H1 (cell line): ENCODE measurements around the gene NSD2. TPM values are rescaled to one million over a fixed set of nuclear protein-coding genes. Genes with fewer than 3 reads are reported as not detected.

Experiments
- CTCF ChIA-PET: fragments of 300-600 bp; sonication (Branson Sonifier 250); formaldehyde crosslinking; loops from one replicate; lab custom pipeline; 2021; ENCODE audit not compliant: partially characterized antibody; lab: Charles Lee
- POLR2A ChIA-PET: fragments of 300-600 bp; sonication (Branson Sonifier 250); formaldehyde crosslinking; loops from one replicate; lab custom pipeline; 2021; ENCODE audit warnings: inconsistent platforms; ENCODE audit not compliant: partially characterized antibody; lab: Charles Lee
- DNase-seq, 2 experiments: peaks; one replicate each; pipeline versions ENCODE4 v3.0.0 to v3.0.0-alpha.2; 2010 to 2022; ENCODE audit warnings: low spot score in 2 of 2, low read depth in 1 of 2, mixed read lengths in 1 of 2
- FAIRE-seq: peaks from 2 replicates; lab custom pipeline; 2011; peaks lifted over from hg19 to GRCh38; lab: Jason Lieb, UNC
- H2AFZ ChIP-seq: 2 replicates; pipeline ENCODE4 v1.8.1; 2012; ENCODE audit warnings: low read length, inconsistent platforms
- H2AK5ac ChIP-seq: 2 replicates; pipeline ENCODE4 v1.6.1; 2013; ENCODE audit warnings: low read depth, low read length
- H2BK120ac ChIP-seq: replicated peaks from 2 replicates; pipeline ENCODE3; 2013; ENCODE audit warnings: low read depth, low read length, inconsistent platforms
- H2BK12ac ChIP-seq: 2 replicates; pipeline ENCODE4 v1.6.1; 2013; ENCODE audit warnings: low read depth, low read length
- H2BK15ac ChIP-seq: 2 replicates; pipeline ENCODE4 v1.6.1; 2013; ENCODE audit warnings: low read length
- H2BK20ac ChIP-seq: 2 replicates; pipeline ENCODE4 v1.6.1; 2013; ENCODE audit warnings: low read length
- H2BK5ac ChIP-seq: 2 replicates; pipeline ENCODE4 v1.6.1; 2013; ENCODE audit warnings: low read depth, low read length
- H3K14ac ChIP-seq: 2 replicates; pipeline ENCODE4 v1.6.1; 2013; ENCODE audit warnings: inconsistent platforms; ENCODE audit not compliant: insufficient read length
- H3K18ac ChIP-seq: 2 replicates; pipeline ENCODE4 v1.6.1; 2013; ENCODE audit warnings: low read length; ENCODE audit errors: extremely low read depth
- H3K23ac ChIP-seq: 2 replicates; pipeline ENCODE4 v1.6.1; 2013; ENCODE audit warnings: inconsistent platforms; ENCODE audit not compliant: insufficient read length
- H3K23me2 ChIP-seq: 2 replicates; pipeline ENCODE4 v1.6.1; 2013; ENCODE audit warnings: low read depth, low read length
- H3K27ac ChIP-seq: 2 replicates; pipeline ENCODE4 v1.6.1; 2011; ENCODE audit warnings: low read depth, low read length, inconsistent platforms
- H3K27me3 ChIP-seq, 4 experiments: replicated peaks in 1 of 4; 1 replicate in 1 of 4; 2 replicates in 3 of 4; pipeline versions ENCODE4 v1.6.1 to v1.8.1; 2011 to 2013; ENCODE audit warnings: low read length in 3 of 4, mild to moderate bottlenecking in 3 of 4, inconsistent platforms in 2 of 4, mixed read lengths in 2 of 4, moderate library complexity in 1 of 4; ENCODE audit not compliant: control insufficient read depth in 3 of 4, insufficient read depth in 3 of 4; ENCODE audit errors: extremely low read depth in 1 of 4
- H3K36me3 ChIP-seq, 4 experiments: 2 replicates each; pipeline versions ENCODE4 v1.6.1 to v1.8.1; 2011 to 2013; ENCODE audit warnings: mild to moderate bottlenecking in 4 of 4, low read length in 3 of 4, moderate library complexity in 2 of 4, control low read depth in 1 of 4, inconsistent platforms in 1 of 4; ENCODE audit not compliant: insufficient read depth in 4 of 4, control insufficient read depth in 2 of 4
- H3K4ac ChIP-seq: replicated peaks from 2 replicates; pipeline ENCODE3; 2013; ENCODE audit warnings: low read length, low read depth, mixed read lengths, inconsistent platforms; ENCODE audit not compliant: insufficient read length
- H3K4me1 ChIP-seq, 4 experiments: replicated peaks in 1 of 4; 1 replicate in 1 of 4; 2 replicates in 3 of 4; pipeline versions ENCODE4 v1.6.1 to v1.8.1; 2011 to 2013; ENCODE audit warnings: low read length in 3 of 4, inconsistent platforms in 2 of 4, mixed read lengths in 1 of 4; ENCODE audit not compliant: insufficient read depth in 4 of 4, control insufficient read depth in 3 of 4
- H3K4me2 ChIP-seq, 2 experiments: 2 replicates each; pipeline versions ENCODE4 v1.6.1 to v1.8.1; 2011 to 2013; ENCODE audit warnings: low read depth in 2 of 2, low read length in 2 of 2, control low read depth in 1 of 2, inconsistent platforms in 1 of 2, mild to moderate bottlenecking in 1 of 2; ENCODE audit not compliant: insufficient read depth in 1 of 2
- H3K4me3 ChIP-seq, 4 experiments: fragments of 200-600, 300-600 bp in 1 of 4; sonication (generic), shearing (Covaris generic), sonication (Bioruptor Twin) in 1 of 4; 2 replicates each; pipeline versions ENCODE4 v1.5.1 to v1.8.1; 2011 to 2016; ENCODE audit warnings: low read length in 4 of 4, low read depth in 3 of 4, control low read depth in 2 of 4, inconsistent platforms in 2 of 4, mild to moderate bottlenecking in 2 of 4, mixed read lengths in 1 of 4, moderate library complexity in 1 of 4; ENCODE audit not compliant: insufficient read depth in 2 of 4; ENCODE audit errors: extremely low read depth in 1 of 4
- H3K56ac ChIP-seq: replicated peaks from 2 replicates; pipeline ENCODE3; 2013; ENCODE audit warnings: low read depth, mild to moderate bottlenecking, mixed read lengths, low read length, inconsistent platforms; ENCODE audit not compliant: insufficient read length
- H3K79me1 ChIP-seq: 2 replicates; pipeline ENCODE4 v1.6.1; 2013; ENCODE audit warnings: low read depth, low read length, control low read depth
- H3K79me2 ChIP-seq, 2 experiments: 2 replicates each; pipeline versions ENCODE4 v1.6.1 to v1.8.1; 2012 to 2013; ENCODE audit warnings: low read length in 2 of 2, mild to moderate bottlenecking in 2 of 2, inconsistent platforms in 1 of 2; ENCODE audit not compliant: insufficient read depth in 2 of 2, control insufficient read depth in 1 of 2
- H3K9ac ChIP-seq, 4 experiments: replicated peaks in 1 of 4; 1 replicate in 1 of 4; 2 replicates in 3 of 4; pipeline versions ENCODE4 v1.6.1 to v1.8.1; 2011 to 2013; ENCODE audit warnings: low read depth in 3 of 4, low read length in 3 of 4, control low read depth in 2 of 4, mild to moderate bottlenecking in 2 of 4, moderate library complexity in 2 of 4, inconsistent platforms in 1 of 4; ENCODE audit errors: extremely low read depth in 1 of 4
- H3K9me3 ChIP-seq, 2 experiments: 2 replicates each; pipeline versions ENCODE4 v1.6.1 to v1.8.1; 2012 to 2013; ENCODE audit warnings: mild to moderate bottlenecking in 2 of 2, moderate library complexity in 2 of 2, control low read depth in 1 of 2, inconsistent platforms in 1 of 2, low read depth in 1 of 2, low read length in 1 of 2, mixed read lengths in 1 of 2; ENCODE audit not compliant: insufficient read depth in 2 of 2
- H4K20me1 ChIP-seq, 2 experiments: replicated peaks in 1 of 2; 2 replicates each; pipeline versions ENCODE3 to v1.8.1; 2011 to 2013; ENCODE audit warnings: inconsistent platforms in 2 of 2, low read length in 2 of 2, mild to moderate bottlenecking in 1 of 2; ENCODE audit not compliant: insufficient read depth in 2 of 2, control insufficient read depth in 1 of 2
- H4K5ac ChIP-seq: 2 replicates; pipeline ENCODE4 v1.6.1; 2013; ENCODE audit warnings: low read length, low read depth, mixed read lengths, inconsistent platforms; ENCODE audit not compliant: insufficient read length
- H4K8ac ChIP-seq: 2 replicates; pipeline ENCODE4 v1.8.0; 2013; ENCODE audit warnings: mild to moderate bottlenecking, moderate library complexity, low read length, inconsistent platforms; ENCODE audit not compliant: insufficient read depth; ENCODE audit errors: extremely low read depth
- H4K91ac ChIP-seq: replicated peaks from 2 replicates; pipeline ENCODE3; 2013; ENCODE audit warnings: low read length, mixed read lengths, inconsistent platforms; ENCODE audit not compliant: insufficient read length
- BCL11A ChIP-seq, 2 experiments: IDR thresholded peaks; one replicate each; pipeline ENCODE4 v1.6.1; 2011; ENCODE audit warnings: low read depth in 2 of 2, low read length in 2 of 2, mild to moderate bottlenecking in 2 of 2
- CBX5 ChIP-seq: fragments of 300-800, 300-1000 bp; sonication (generic); IDR thresholded peaks from 2 replicates; pipeline ENCODE4 v1.7.1; 2016; ENCODE audit warnings: antibody characterized with exemption, low read length, low read depth
- JUN ChIP-seq: IDR thresholded peaks from 2 replicates; pipeline ENCODE4 v1.6.1; 2011; ENCODE audit warnings: low read depth, mild to moderate bottlenecking, improper control_type of control experiment, low read length
- JUND ChIP-seq: IDR thresholded peaks from 2 replicates; pipeline ENCODE4 v1.6.1; 2011; ENCODE audit warnings: mild to moderate bottlenecking, improper control_type of control experiment, low read length
- KDM5A ChIP-seq: fragments of 200-600 bp; IDR thresholded peaks from 2 replicates; pipeline ENCODE4 v1.7.1; 2012; ENCODE audit warnings: mild to moderate bottlenecking, low read length, inconsistent platforms, mixed read lengths
- PHF8 ChIP-seq: fragments of 200-600 bp; sonication (generic); conservative IDR thresholded peaks from 2 replicates; pipeline ENCODE4 v1.7.1; 2012; ENCODE audit warnings: low read depth, mild to moderate bottlenecking, inconsistent platforms, low read length, moderate library complexity
- RBBP5 ChIP-seq: IDR thresholded peaks from 2 replicates; pipeline ENCODE4 v1.7.1; 2012; ENCODE audit warnings: low read depth, mild to moderate bottlenecking, inconsistent platforms, low read length, moderate library complexity, borderline replicate concordance
- RFX5 ChIP-seq: IDR thresholded peaks from 2 replicates; pipeline ENCODE4 v1.6.1; 2011; ENCODE audit warnings: low read depth, low read length, improper control_type of control experiment, borderline replicate concordance
- SP1 ChIP-seq: IDR thresholded peaks from 2 replicates; pipeline ENCODE4 v1.6.1; 2011; ENCODE audit warnings: low read depth, low read length
- WGBS, 2 experiments: shearing (Covaris generic) in 1 of 2; methylation state at CpG; one replicate each; pipeline versions ENCODE4 v1.1.6 to v1.1.7; 2013 to 2015; ENCODE audit warnings: low lambda C conversion rate in 2 of 2, mixed read lengths in 2 of 2, inconsistent platforms in 1 of 2, low coverage in 1 of 2, missing lambda C conversion rate in 1 of 2; ENCODE audit not compliant: insufficient replicate concordance in 2 of 2, insufficient coverage in 1 of 2, insufficient read length in 1 of 2; ENCODE audit errors: extremely low coverage in 1 of 2, missing lambda C conversion rate in 1 of 2; 5-methylcytosine and 5-hydroxymethylcytosine counted together
- polyA plus RNA-seq, 7 experiments: library from polyadenylated mRNA; depleted of rRNA in 3 of 7; stranded (reverse) in 5 of 7; unstranded in 2 of 7; fragments of >200 nt in 5 of 7; fragments of 200-250 nt in 2 of 7; gene quantifications; 1 replicate in 5 of 7; 2 replicates in 1 of 7; 4 replicates in 1 of 7; pipeline versions ENCODE4 v1.2.1 to v1.2.3, GENCODE V29; 2011 to 2013; ENCODE audit warnings: missing spikeins in 2 of 7, mixed read lengths in 2 of 7
- total RNA-seq: library from RNA; stranded (reverse); fragmentation: NEBNext Ultra II Directional; extraction: Animal tissue kit (Norgen Biotek cat#: 25700); gene quantifications from 2 replicates; pipeline ENCODE4 v1.2.1, GENCODE V29; 2021

NSD2 gene
- total and polyA plus RNA-seq, 2 of the 8 experiments (the other 6 are each of a cell fraction or from before 2014, with no cell fraction given): 26.7 to 129 TPM

- H2BK12ac ChIP-seq: peak overlapping the region; percentile 97; the same call in 1 of the 2 replicates
- H3K4me2 ChIP-seq: peak overlapping the region; percentile 40 to 71; a peak in 3 of 4 replicates
- no peak overlapping the region for H3K23ac ChIP-seq
- H2BK20ac ChIP-seq: no peak overlapping the region
- peak overlapping the region; percentile 99 for H2AFZ ChIP-seq
- H2BK5ac ChIP-seq: peak overlapping the region; percentile 99
- peak overlapping the region; percentile 93 to 99 (median 96) for H3K9ac ChIP-seq
- no peak for DNase-seq
- H3K4ac ChIP-seq: peak overlapping the region; percentile 2
- no peak overlapping the region for H2BK120ac ChIP-seq
- FAIRE-seq: no peak
- H3K14ac ChIP-seq: no peak overlapping the region
- no peak overlapping the region for H2AK5ac ChIP-seq
- H2BK15ac ChIP-seq: peak overlapping the region; percentile 74; the same call in 1 of the 2 replicates
- H3K18ac ChIP-seq: peak overlapping the region; percentile 96
- peak overlapping the region; percentile 93 for H3K56ac ChIP-seq
- peaks cover 10 to 17% of the 10 kb centered on the region in 2 experiments for H4K20me1 ChIP-seq
- H3K79me1 ChIP-seq: peaks cover 14% of the 10 kb centered on the region
- H3K4me1 ChIP-seq: peaks cover 0 to 3% (median 0%) of the 10 kb centered on the region in 4 experiments; a peak in 2 of 7 replicates
- peak overlapping the region; percentile 89 to 98 (median 94) for H3K4me3 ChIP-seq
- WGBS, 2 experiments: 7% methylated on average over 16 of the region's 27 CpGs; no CpG with 5 or more reads in 1 of the 2 experiments
- ChIA-PET CTCF (interaction anchor here (1.2 to 2.4 kb wide), 3 partner anchors 13 to 178 kb away, joined by 3 to 9 read pairs (median 5); no protein-coding TSS in a partner anchor), POLR2A (interaction anchor here (1.2 to 1.9 kb wide), 5 partner anchors 15 to 460 kb away, joined by 3 to 6 read pairs (median 4); partner anchors contain the start of gene RNF4)
- H4K8ac ChIP-seq: peak overlapping the region; percentile 100
- peak overlapping the region; percentile 99 for H4K5ac ChIP-seq
- peak overlapping the region; percentile 99 for H3K27ac ChIP-seq
- peak overlapping the region; percentile 96 for H4K91ac ChIP-seq
- no peaks in the 10 kb centered on the region for H3K9me3 ChIP-seq
- peaks cover 0 to 8% (median 1%) of the 10 kb centered on the region in 4 experiments; a peak in 3 of 8 replicates for H3K36me3 ChIP-seq
- H3K27me3 ChIP-seq: peaks cover 0 to 3% (median 0%) of the 10 kb centered on the region in 4 experiments; a peak in 1 of 7 replicates
- H3K79me2 ChIP-seq: peaks cover 26 to 47% of the 10 kb centered on the region in 2 experiments
- no peaks in the 10 kb centered on the region; the same call in 1 of the 2 replicates for H3K23me2 ChIP-seq
- TF ChIP-seq SP1 (no peak), JUND (no peak), CBX5 (no peak), PHF8 (peak; percentile 81), JUN (no peak), RBBP5 (peak; percentile 91), KDM5A (no peak; the same call in 1 of the 2 replicates), BCL11A (IDR thresholded peaks at IDR 0.05; ENCODE audit: low read depth in 2 of 2, low read length in 2 of 2) (no peak), RFX5 (no peak)
Measured at GRCh38 chr4:2008671-2008920, 137.4 kb downstream of the NSD2 start.
